K562 (cell line): ENCODE measurements around the gene BEND4. TPM values are rescaled to one million over a fixed set of nuclear protein-coding genes. Genes with fewer than 3 reads are reported as not detected.

Experiments used
- ATAC-seq: fragments of 200-7000 bp; cut with Tn5 transposase; 3 replicates; pipeline ENCODE4 v1.9.1; 2020; ENCODE audit warnings: moderate library complexity
- BruUV-seq: library from RNA; stranded (reverse); fragments of 400-500 nt; replicated peaks from 2 replicates; lab custom pipeline; 2021; lab: Mats Ljungman, UMichigan
- CTCF ChIA-PET: fragments of 300-600 bp; formaldehyde crosslinking; extraction: SDS; loops from one replicate; lab custom pipeline; 2021; ENCODE audit warnings: low intra/inter-chr PET ratio; lab: Yijun Ruan, JAX
- POLR2A ChIA-PET: fragments of 300-600, 350-650 bp; sonication (Branson Sonifier 250); formaldehyde crosslinking; extraction: SDS; loops from one replicate; lab custom pipeline; 2021; ENCODE audit warnings: antibody characterized with exemption, inconsistent platforms; lab: Yijun Ruan, JAX
- DNase-seq, 4 experiments: peaks; one replicate each; pipeline versions ENCODE4 v3.0.0 to v3.0.0-alpha.2; 2011 to 2018; ENCODE audit warnings: low spot score in 3 of 4, mixed read lengths in 3 of 4; ENCODE audit errors: extremely low read depth in 1 of 4
- FAIRE-seq: peaks from 2 replicates; lab custom pipeline; 2011; peaks lifted over from hg19 to GRCh38; lab: Jason Lieb, UNC
- H2AFZ ChIP-seq: 2 replicates; pipeline ENCODE4 v1.6.0; 2011; ENCODE audit warnings: low read depth, low read length, control low read depth, inconsistent platforms
- H3K27ac ChIP-seq: fragments of 200-600 bp; 3 replicates; pipeline ENCODE4 v1.8.0; 2011; ENCODE audit warnings: low read depth, mild to moderate bottlenecking, control low read depth, inconsistent platforms, low read length, moderate library complexity, mixed read lengths; ENCODE audit errors: extremely low read depth
- H3K27me3 ChIP-seq, 2 experiments: fragments of 300-600 bp in 1 of 2; 2 replicates in 1 of 2; 3 replicates in 1 of 2; pipeline versions ENCODE4 v1.6.0 to v1.8.0; 2011; ENCODE audit warnings: inconsistent platforms in 2 of 2, low read length in 2 of 2, mild to moderate bottlenecking in 1 of 2, mixed read lengths in 1 of 2, moderate library complexity in 1 of 2; ENCODE audit not compliant: control insufficient read depth in 2 of 2, insufficient read depth in 2 of 2
- H3K36me3 ChIP-seq: fragments of 300-600 bp; 3 replicates; pipeline ENCODE4 v1.8.0; 2011; ENCODE audit warnings: mild to moderate bottlenecking, low read length, inconsistent platforms; ENCODE audit not compliant: control insufficient read depth, insufficient read depth
- H3K4me1 ChIP-seq, 2 experiments: fragments of 200-600 bp in 1 of 2; replicated peaks in 1 of 2; 2 replicates in 1 of 2; 3 replicates in 1 of 2; pipeline versions ENCODE4 v1.5.1 to v1.8.0; 2011; ENCODE audit warnings: inconsistent platforms in 2 of 2, low read length in 2 of 2, mild to moderate bottlenecking in 1 of 2, mixed read lengths in 1 of 2, moderate library complexity in 1 of 2; ENCODE audit not compliant: control insufficient read depth in 2 of 2, insufficient read depth in 2 of 2
- H3K4me2 ChIP-seq: 2 replicates; pipeline ENCODE4 v1.6.1; 2011; ENCODE audit warnings: low read length, control low read depth, inconsistent platforms, mixed read lengths; ENCODE audit not compliant: insufficient read depth
- H3K4me3 ChIP-seq: fragments of 200-600 bp; sonication (generic), shearing (Covaris generic); 2 replicates; pipeline ENCODE4 v1.5.1; 2016; ENCODE audit warnings: control low read depth, inconsistent platforms
- H3K79me2 ChIP-seq: fragments of 200-600 bp; 3 replicates; pipeline ENCODE4 v1.8.0; 2011; ENCODE audit warnings: low read length, inconsistent platforms; ENCODE audit not compliant: control insufficient read depth, insufficient read depth
- H3K9ac ChIP-seq, 2 experiments: 2 replicates each; pipeline versions ENCODE4 v1.6.0 to v1.6.1; 2011; ENCODE audit warnings: low read depth in 2 of 2, low read length in 2 of 2, control low read depth in 1 of 2, inconsistent platforms in 1 of 2, mild to moderate bottlenecking in 1 of 2, mixed read lengths in 1 of 2; ENCODE audit not compliant: insufficient read depth in 1 of 2
- H3K9me1 ChIP-seq: one replicate; pipeline ENCODE4 v1.6.0; 2011; ENCODE audit warnings: inconsistent platforms, mild to moderate bottlenecking, low read length, moderate library complexity; ENCODE audit not compliant: control insufficient read depth, insufficient read depth
- H3K9me3 ChIP-seq: replicated peaks from 2 replicates; pipeline ENCODE4 v1.5.1; 2011; ENCODE audit warnings: low read depth, low read length, inconsistent platforms; ENCODE audit not compliant: control insufficient read depth, insufficient read depth
- H4K20me1 ChIP-seq: replicated peaks from 2 replicates; pipeline ENCODE4 v1.6.1; 2011; ENCODE audit warnings: low read length, inconsistent platforms, mixed read lengths; ENCODE audit not compliant: control insufficient read depth, insufficient read depth
- NFRKB ChIP-seq: fragments of 450-650 bp; IDR thresholded peaks from 2 replicates; pipeline ENCODE4 v1.6.1; 2016; ENCODE audit warnings: low read depth
- PBX2 ChIP-seq, 2 experiments: IDR thresholded peaks in 1 of 2; conservative IDR thresholded peaks in 1 of 2; 2 replicates each; pipeline ENCODE4 v1.6.1; 2016; ENCODE audit warnings: low read depth in 2 of 2, mild to moderate bottlenecking in 1 of 2, missing compliant biosample characterization in 1 of 2, missing genetic modification characterization in 1 of 2, moderate library complexity in 1 of 2
- ZNF57 ChIP-seq: fragments of 450-650 bp; formaldehyde crosslinking; IDR thresholded peaks from 2 replicates; pipeline ENCODE4 v1.4.0; 2020; ENCODE audit warnings: mild to moderate bottlenecking, moderate library complexity
- WGBS: fragments of 100-300 bp; shearing (Covaris generic); methylation state at CpG from one replicate; pipeline ENCODE4 v1.1.6; 2016; ENCODE audit warnings: low coverage, mixed read lengths; ENCODE audit not compliant: insufficient coverage; ENCODE audit errors: missing lambda C conversion rate; 5-methylcytosine and 5-hydroxymethylcytosine counted together
- in situ Hi-C: fragments of 300-500 bp; cut with MboI; formaldehyde crosslinking; loops from 4 replicates; pipeline ENCODE4 v1.15.0; 2018; ENCODE audit warnings: inconsistent platforms, mixed read lengths
- intact Hi-C: fragments of 100-400 bp; cut with micrococcal nuclease; formaldehyde crosslinking; loops from 2 replicates; pipeline ENCODE4 v1.14.2; 2022
- polyA plus RNA-seq, 8 experiments: library from polyadenylated mRNA; depleted of rRNA in 4 of 8; stranded (reverse) in 5 of 8; unstranded in 3 of 8; fragments of >200 nt; fragmentation: Nextera tagmentation in 2 of 8; fragmentation: Illumina TruSeq in 1 of 8; extraction: Ambion mirVana in 2 of 8; extraction: Trizol in 1 of 8; gene quantifications; 2 replicates each; pipeline versions ENCODE4 v1.2.1 to v1.2.3, GENCODE V29; 2011 to 2014; ENCODE audit warnings: inconsistent platforms in 1 of 8, missing spikeins in 1 of 8
- total RNA-seq, 7 experiments: library from RNA; depleted of rRNA in 6 of 7; stranded (reverse); fragments of >200 nt in 6 of 7; fragmentation: Illumina TruSeq in 2 of 7; extraction: Trizol in 2 of 7; gene quantifications; 2 replicates each; pipeline versions ENCODE4 v1.2.1 to v1.2.3, GENCODE V29; 2011 to 2021; ENCODE audit warnings: low replicate concordance in 1 of 7

Gene BEND4
- total and polyA plus RNA-seq, 9 of the 15 experiments (the other 6 are each of a cell fraction or from before 2014, with no cell fraction given): not detected

GRCh38 chr4:42150653-42151567 lies 1.5 kb downstream of the BEND4 start:
- no peaks in the 10 kb centered on the region for H3K36me3 ChIP-seq
- H3K4me2 ChIP-seq: no peak overlapping the region
- no peak overlapping the region for H3K4me3 ChIP-seq
- H3K27me3 ChIP-seq: peaks cover 0 to 4% of the 10 kb centered on the region in 2 experiments; a peak in 1 of 5 replicates
- WGBS: 24% methylated on average over 53 of the region's 89 CpGs
- no peak for DNase-seq
- FAIRE-seq: no peak
- no peak overlapping the region for H3K27ac ChIP-seq
- H3K9me1 ChIP-seq: no peaks in the 10 kb centered on the region
- BruUV-seq: no TSS peak
- ChIA-PET POLR2A (interaction anchor here (0.7 kb wide), 1 partner anchor 19 kb away, joined by 3 read pairs; no protein-coding TSS in a partner anchor), CTCF (no interaction called here)
- no peak for ATAC-seq
- in situ Hi-C loops (no loop called here), intact Hi-C loops (no loop called here)
- peaks cover 0 to 13% of the 10 kb centered on the region in 2 experiments; a peak in 2 of 5 replicates for H3K4me1 ChIP-seq
- no peak for TF ChIP-seq ZNF57 (CRISPR knock-in tag)
- TF ChIP-seq PBX2 (CRISPR knock-in tag; IDR thresholded peaks at IDR 0.05; ENCODE audit: low read depth): no peak
- TF ChIP-seq PBX2 (tag; conservative IDR thresholded peaks at IDR 0.05; ENCODE audit: low read depth): no peak
- TF ChIP-seq NFRKB: no peak
- no peak overlapping the region for H3K9ac ChIP-seq
- no peaks in the 10 kb centered on the region for H3K79me2 ChIP-seq
- H4K20me1 ChIP-seq: no peaks in the 10 kb centered on the region
- H2AFZ ChIP-seq: no peak overlapping the region
- no peaks in the 10 kb centered on the region for H3K9me3 ChIP-seq
